GM18858 (cell line): Measurements from ENCODE around the gene FAM20C.

Source experiments
- ATAC-seq: cut with Tn5 transposase; IDR thresholded peaks from one replicate; pipeline ENCODE4 v1.9.1; 2021; ENCODE audit not compliant: unreplicated experiment

The FAM20C gene

DNA sequence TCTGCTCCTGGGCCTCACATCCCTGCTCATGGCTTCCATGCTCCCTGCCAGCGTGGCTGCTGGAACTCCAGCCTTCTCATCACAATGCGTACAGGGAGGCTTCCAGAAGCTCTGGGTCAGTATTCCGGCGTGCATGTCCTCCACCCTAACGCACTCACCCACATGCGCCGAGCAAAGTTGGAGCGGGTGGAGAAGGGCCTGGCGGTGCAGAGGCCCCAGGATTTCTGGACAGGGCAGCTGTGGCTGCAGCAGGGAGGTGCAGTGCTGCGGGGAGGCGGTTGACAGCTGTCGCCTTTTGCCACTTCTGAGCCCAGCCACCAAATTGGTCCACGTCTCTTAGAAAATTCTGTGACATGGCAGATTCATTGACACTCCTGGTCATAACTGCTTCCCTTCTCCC lies 33.6 kb upstream of the FAM20C start:
- no peak for ATAC-seq

- ATAC-seq: no peak
Observed at GRCh38 chr7:159370-160270, 32.8 kb upstream of the FAM20C start.

DNA sequence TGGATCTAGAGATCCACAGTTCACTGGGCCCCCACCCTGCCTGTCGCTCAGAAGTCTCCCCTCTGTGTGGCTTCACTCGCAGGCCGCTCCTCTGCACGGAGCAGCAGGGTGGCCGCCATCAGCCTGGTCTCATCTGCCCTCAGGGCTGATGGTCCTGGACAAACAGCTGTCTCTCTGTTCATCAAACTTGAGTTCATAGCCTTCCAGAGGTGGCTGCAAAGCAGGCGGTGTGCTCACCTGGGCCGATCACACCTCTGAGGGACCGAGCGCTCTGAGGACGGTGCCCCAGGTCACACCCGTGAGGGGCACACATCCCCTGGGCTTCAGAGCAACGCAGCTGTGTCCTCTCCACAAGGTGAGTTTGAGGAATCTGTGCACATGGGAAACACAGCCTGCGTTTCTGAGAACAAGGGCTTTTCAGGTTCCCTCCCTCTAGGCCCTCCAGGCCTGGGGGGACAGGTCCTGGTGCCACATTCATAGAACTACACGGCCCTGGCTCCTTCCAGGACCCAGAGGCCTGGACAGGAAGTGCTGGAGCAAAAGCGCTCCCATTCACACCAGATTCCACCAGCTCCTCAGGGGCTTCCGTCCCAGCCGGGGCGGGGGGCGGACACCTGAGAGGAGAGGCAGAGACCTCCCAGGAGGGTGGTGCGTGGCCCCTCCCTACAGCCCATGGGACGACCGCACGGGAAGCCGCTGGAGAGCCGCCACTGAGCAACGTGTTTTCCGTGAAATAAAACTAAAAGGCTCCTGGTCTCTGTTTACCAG lies 31.2 kb upstream of the FAM20C start:
- ATAC-seq: no peak

- no peak for ATAC-seq
Observed at GRCh38 chr7:162632-163297, 29.6 kb upstream of the FAM20C start.

GRCh38 chr7:163298-163695 lies 29.1 kb upstream of the FAM20C start:
- no peak for ATAC-seq

GRCh38 chr7:163971-164881 lies 28.1 kb upstream of the FAM20C start:
- no peak for ATAC-seq

- no peak for ATAC-seq
Observed at GRCh38 chr7:164882-165660, 27.3 kb upstream of the FAM20C start.

DNA sequence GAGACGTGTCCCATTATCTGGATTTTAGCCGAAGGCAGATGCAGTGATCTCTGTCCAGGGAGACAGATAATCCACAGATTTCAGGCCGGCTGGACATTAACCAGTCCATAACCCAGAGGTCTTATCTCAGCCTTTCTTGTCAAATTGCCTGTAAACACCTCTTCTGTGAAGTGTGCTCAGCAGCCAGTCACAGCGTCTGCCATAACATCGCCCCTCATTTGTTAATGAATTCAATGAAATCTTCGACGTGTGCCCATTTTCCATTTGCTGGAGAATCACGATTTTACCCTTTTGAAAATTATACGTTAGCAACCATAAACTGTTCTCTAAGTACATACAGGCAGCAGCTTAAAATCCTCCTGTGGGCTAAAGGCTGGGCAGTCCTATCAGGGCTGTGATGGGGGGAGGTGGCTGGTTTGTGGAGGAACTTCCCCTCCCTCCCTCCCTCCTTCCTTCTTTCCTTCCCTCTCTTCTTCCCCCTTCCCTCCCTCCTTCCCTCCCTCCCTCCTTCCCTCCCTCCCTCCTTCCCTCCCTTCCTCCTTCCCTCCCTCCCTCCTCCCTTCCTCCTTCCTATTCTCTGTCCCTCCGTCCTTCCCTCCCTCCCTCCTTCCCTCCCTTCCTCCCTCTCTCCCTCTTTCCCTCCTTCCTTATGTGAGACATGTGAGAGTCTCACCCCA lies 26.6 kb upstream of the FAM20C start:
- ATAC-seq: no peak

GRCh38 chr7:166338-167060 lies 25.9 kb upstream of the FAM20C start:
- ATAC-seq: no peak

DNA sequence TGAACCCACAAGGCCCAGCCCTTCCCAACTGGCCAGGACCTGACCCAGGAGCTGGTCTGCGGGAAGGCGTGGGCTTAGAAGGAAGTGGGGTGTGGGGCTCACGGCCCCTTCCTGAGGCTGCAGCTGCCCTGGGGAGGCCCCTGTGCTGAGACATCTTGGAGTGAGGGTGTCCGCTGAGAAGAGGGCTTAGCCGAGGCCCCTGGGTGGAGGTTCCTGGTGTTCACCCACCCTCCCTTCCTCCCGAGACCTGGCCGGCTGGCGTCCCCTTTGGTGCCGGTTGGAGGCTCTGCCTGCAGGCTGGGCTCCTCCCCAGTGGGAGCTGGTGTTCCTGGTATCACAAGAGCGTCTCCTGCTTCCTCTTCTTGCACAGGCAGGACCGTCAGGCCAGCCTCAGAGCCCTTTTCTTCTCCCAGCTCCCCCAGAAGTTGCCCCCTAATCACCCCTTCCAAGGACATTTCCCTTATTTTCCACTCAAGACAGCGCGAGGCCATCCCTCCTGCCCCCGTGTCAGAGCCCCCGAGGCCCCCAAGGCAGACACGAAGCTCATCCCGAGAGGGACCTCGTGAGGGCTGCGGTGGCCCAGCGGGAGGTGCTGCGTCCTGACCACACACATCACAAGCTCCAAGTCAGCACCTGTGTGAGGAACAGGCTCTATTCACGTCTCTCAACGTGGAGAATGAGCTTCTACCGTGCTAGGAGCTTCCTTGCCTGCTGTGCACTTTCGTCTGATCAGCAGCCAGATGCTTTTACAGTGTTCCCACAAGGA lies 25.1 kb upstream of the FAM20C start:
- ATAC-seq: no peak

DNA sequence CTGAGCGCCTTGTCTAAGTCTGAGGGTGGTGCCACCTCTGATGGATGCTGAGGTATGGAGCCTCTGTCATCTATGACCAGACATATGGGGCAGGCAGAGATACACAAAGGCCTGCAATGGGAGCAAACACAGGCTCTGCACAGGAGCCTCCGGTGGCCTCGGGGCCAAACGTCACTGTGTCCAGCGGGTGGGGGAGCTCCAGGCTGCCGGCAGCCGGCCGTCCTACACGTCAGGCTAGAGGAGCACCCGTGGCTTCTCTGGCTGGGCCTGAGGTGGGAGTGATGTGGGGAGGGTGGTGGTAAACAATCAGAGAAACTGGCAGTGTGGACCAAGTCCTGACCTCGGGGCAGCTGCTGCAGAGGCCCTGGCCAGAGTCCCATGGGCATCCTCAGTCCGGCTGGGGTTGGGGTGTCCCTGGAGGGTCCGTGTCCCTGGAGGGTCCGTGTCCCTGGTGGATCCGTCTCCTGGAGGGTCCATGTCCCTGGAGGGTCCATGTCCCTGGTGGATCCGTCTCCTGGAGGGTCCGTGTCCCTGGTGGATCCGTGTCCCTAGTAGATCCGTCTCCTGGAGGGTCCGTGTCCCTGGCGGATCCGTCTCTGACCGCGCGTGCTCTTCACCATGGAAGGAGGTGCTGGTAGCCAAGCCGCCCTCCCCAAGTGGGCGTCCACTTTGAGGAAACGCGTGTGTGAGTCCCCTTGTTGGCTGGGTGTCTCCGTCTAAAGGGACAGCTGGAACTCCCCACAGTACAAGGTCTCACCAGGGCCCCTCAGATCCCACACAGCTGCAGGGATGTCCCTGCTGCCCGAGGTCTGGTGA lies 24.2 kb upstream of the FAM20C start:
- ATAC-seq: no peak

DNA sequence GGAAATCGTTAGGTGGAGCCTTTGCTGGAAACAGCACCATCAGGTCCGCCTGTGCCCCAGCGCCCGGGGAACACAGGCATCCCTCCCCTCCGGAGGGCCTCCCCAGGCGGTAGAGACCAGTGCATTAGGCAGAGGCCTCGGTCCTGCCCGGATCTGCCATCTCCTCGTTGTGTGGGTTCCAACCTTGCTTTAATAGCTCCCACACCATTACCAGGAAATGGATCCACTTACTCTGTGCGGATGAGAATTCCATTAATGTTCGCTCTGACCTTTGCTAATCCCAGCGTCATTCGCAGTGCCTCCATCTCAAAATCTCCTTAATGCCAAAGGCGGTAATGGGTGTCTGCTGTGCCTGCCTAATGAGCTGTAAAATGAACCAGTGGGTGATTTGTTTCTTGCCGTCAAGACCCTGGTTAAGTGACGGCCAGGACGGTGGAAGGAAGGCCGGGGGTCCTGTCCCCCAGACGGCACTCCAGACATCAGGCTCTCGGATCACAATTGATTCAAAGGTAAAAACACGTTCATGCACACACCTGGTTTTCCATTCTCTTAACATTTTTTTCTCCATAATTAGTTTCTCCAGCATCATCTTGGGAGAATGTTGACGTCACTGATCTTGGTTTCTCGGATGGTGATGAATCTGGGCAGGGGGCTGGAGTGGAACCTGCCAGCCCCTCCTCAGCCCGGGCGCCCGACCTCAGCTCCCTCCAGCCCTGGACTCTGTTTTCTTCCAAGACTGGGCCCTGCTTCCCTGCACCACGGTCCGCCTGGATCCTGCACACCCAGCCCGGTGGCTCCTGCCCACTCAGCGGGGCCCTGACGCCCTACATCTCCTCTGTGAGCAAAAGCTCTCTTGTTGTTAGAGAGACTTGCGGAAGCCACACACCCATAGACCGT lies 22.8 kb upstream of the FAM20C start:
- no peak for ATAC-seq

GRCh38 chr7:170551-171363 lies 21.6 kb upstream of the FAM20C start:
- no peak for ATAC-seq

DNA sequence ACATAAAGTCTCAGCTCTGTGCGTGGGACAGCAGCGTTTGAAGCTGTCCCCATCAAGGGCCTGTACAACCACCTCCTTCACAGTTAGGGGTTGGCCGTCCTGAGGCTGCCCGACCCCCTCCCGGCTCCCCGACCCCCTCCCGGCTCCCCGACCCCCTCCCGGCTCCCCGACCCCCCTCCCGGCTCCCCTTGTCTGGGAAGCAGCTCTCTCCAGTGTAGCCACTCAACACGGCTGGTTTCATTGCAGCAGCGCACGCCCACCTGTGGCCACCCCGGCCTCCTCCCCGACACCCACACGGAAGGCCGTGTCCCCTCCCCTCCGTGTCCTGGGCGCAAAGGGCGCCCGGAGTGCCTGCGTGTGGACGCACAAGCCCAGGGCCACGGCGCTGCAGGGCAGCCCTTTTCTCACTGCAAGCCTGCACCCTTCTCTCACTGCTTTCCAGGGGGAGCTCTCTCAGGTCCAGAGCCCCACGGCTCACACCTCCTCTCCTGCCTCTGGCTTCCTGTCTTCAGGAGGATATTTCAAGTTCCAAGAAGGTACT lies 20.9 kb upstream of the FAM20C start:
- ATAC-seq: no peak

DNA sequence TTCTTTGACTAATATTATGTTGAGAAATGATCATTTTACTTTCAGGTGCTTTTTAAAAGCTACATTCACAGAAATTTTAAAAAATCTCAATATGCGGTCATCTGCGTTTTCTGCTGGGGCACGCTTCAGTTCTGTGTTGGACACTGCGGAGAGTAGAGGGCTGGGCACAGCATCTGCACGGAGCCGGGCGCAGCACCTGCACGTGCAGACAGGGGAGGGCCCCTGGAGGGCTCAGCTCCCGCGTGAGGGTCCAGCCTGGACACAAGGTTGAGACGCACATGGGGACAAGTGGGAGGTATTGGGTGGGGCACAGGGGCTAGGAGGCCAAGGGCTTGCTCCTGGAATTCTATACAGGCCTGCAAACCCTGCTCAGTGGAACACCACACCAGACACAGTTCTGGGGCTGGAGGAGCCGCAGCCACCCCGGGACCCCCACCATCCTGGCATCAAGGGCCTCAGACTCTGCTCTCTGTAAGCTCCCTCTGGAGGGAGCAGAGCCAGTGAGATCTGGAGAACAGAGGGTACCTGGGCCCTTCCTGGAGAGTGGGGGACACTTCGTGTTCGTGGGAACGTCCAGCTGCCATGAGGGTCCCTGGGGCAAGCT lies 20.4 kb upstream of the FAM20C start:
- ATAC-seq: no peak
